Measurements from ENCODE around the gene GAP43.

Gene GAP43, protein sequence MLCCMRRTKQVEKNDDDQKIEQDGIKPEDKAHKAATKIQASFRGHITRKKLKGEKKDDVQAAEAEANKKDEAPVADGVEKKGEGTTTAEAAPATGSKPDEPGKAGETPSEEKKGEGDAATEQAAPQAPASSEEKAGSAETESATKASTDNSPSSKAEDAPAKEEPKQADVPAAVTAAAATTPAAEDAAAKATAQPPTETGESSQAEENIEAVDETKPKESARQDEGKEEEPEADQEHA

DNA sequence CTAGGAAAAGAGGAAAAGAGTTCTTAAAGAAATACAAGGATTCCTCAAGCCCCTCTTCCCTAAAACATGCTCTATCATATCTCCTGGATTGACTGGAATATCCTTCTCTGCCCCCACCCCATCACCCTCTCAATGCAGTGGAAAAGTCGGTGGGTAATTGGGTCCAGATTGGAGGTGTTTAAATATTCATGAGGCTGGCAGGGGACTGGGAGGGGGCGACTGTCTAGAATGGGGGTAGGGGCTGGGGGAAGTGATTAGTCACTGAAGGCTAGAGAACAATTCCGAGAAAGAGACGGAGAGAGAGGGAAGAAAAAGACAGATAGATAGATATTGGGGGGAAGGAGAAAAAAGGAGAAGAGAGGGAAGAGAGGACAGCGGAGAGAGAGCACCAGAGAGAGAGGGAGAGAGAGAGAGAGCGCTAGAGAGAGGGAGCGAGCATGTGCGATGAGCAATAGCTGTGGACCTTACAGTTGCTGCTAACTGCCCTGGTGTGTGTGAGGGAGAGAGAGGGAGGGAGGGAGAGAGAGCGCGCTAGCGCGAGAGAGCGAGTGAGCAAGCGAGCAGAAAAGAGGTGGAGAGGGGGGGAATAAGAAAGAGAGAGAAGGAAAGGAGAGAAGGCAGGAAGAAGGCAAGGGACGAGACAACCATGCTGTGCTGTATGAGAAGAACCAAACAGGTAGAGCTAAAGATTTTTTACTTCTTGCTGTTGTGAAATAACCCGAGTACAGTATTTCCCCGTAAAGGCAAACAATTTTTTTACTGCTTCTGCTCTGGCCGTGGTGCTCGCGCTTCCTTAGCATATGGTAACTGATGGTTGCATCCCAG lies at the start of gene GAP43:
Gene GAP43 (plus strand): TSS at position 467 of the 825 bp plus-strand sequence. CDS start 180 bp downstream, at position 647.
- FAIRE-seq, result no peak
- peak; percentile 10 for DNase-seq (ENCODE audit: insufficient read length, low spot score)

DNA sequence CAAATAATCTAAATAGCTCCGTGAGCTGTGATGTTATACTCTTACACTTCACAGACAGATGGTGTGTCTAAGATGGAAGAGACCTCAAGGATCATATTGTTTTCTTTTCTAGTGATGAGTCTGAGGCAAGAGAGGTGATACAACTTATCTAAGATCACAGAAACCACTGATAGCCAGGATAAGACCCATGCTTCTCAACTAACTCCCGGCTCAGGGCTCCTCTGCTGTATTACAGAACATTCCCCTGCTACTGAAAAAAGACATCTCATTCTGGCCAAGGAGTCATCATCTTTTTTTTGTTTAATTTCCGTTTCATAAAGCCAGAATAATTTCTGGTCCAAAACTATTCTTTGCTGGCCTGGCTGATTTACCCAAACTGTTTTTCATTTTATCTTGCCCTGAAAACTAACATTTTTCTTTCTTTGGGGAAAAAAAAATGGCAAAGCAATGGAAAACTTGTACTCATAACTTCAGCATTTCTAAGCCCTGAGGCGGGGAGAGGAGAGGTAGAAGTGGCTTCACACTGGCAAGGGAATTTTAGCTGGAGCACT lies 46.9 kb upstream of the GAP43 start:
- FAIRE-seq, result no peak
- DNase-seq (ENCODE audit: insufficient read length, low spot score), result no peak

DNA sequence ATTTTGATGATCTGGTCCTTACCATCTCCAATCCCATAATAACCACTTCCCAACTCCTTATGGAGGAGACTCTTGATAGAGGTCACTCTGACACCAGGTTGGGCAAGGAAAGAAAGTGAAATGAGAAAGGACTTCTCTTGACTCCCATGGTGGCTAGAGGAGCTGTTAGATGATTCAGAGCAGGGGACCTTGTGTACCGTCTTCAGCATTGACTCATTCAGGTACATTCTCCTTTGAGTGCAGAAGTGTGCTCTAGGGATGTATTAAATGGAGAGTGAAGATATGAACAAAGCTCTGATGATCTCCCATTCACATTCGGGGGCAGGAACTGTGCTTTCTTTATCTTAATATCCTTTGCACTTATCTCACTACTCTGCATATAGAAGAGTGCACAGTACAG lies 46.3 kb upstream of the GAP43 start:
- DNase-seq (ENCODE audit: insufficient read length, low spot score) (no peak), FAIRE-seq (no peak)

DNA sequence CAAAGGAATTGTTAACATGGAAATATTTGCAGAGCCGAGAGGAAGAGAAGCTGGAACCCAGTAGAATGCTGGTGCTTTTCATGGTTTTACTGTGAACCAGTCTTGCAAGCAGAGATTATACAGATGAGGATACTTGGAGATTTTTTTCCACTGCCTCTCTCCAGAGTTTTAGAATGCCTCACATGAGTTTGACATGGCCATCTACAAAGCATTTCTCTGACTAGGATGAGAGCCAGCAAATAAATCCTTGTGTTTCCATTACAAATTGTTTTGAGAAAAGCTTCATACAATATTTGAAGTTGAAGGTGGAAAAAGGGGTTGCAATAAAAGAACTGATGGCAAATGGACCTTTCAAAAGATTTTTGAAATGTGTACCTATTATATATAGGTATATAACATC lies 45.0 kb upstream of the GAP43 start:
- no peak for FAIRE-seq
- DNase-seq (ENCODE audit: insufficient read length, low spot score), result no peak

DNA sequence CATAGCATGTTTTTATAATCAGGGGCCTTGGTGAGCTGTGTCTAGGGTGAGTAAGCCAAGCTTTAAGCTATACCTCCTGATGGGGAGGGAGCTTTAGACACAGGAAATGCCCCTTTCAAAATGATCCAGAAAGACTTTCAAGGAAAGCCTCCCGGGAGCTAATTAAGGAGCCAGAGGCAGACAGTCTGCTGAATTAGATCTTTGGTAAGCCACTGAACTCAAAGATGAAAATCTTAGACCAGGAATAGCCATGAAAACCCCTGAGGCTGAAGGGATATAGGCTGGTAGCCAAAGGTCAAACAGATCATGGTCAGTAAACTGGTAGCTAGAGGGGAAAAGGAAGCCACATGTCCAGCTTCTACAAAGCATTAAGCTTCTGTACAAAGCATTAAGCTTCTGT lies 42.7 kb upstream of the GAP43 start:
- DNase-seq (ENCODE audit: insufficient read length, low spot score), result no peak

DNA sequence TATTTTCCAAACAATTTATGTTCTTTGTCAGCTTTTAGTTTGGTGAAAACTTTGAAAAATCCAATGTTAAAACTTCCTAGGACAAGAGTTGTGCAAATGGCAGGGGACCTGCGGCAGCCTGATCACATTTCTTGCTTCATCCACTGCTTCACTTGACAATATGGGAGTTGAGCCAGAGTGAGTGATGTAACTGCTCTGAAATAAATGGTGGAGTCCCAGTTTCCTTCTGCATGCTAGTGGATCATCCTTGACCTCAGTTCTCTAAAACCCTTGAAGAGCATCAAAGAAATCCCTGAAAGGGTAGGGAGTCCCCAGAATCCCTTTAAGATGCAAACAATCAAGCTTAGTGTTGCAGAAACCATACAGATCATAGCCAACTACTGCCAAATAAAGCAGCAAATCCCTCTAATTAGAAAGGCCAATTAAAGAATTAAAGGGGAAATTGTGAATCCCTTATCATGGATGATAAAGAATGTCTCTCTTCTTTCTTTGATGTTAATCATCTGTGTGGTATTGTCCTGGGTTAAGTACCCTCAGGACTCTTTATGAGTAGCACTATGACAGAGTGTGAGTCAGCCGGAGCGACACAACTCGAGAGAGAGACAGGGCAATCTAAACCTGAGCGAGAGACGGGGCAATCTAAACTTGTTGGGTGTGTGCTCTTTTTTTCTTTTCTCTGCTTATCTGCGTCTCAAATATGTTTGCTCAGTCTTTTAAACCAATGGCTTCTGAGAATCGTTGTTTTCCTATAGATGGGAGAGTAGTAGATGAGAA lies 41.8 kb upstream of the GAP43 start:
- no peak for FAIRE-seq
- no peak for DNase-seq (ENCODE audit: insufficient read length, low spot score)

More for the DNA sequence above, 42.7 kb upstream of the GAP43 start:
- no peak for FAIRE-seq

DNA sequence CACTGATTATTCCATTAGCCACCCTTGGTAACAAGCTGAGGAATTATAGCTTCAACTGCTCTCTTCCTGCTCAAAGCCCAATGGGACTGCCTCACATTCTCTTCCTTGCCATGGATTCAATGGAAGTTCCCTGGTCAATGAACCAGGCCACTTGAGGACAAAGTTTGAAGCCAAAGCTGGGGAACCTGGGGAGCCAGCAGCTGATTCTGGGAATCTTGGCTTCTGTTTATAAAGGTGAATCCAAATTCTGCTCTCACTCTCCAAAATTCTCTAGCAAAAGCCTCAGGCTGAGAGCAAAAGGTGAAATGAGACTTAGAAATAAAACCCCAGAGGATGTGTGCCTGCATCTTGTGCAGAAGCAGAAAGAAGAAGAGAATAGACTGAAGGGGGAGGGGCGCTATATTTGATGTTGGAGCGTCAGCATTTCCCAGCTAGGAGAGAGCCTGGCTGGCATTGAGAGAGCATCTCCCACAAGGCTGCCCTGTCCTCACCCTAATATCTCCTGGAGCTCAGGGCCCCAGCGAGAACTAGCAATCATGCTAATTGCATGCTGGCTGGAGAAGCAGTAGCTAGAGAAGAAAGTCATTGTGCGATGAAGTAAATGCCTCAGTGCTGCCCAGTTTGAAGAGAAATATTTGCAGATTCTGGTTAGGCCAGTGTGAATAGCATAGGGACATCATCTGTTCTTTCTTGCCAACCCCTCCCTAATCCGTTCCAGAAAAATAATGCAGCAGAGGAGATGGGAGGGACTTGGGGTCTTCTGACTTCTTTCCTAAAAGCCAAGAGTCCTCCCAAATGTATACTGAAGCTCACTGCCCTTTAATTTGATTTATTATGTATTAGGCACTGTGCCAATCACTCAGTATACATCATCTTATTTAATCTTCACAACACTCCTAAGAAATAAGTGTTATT lies 34.9 kb upstream of the GAP43 start:
- DNase-seq (ENCODE audit: insufficient read length, low spot score) (no peak), FAIRE-seq (no peak)

DNA sequence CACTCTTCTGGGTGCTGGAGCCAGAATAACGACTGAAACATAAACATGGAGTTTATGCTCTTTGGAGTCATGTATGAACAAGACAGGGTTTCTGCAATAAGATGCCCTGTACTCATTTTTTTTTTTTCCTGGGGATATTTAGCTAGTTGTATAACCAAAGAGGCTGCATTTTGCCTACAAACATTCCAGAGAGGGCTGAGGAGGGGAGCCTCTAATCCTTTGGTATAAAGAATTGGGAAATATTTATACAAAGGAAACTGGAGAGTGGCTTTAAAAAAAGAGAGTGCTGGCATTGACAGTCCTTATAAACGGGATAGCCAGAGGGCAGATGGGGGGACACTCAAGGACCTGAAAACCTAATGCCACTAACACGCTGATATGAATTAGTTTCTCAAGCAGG lies 32.4 kb upstream of the GAP43 start:
- DNase-seq (ENCODE audit: insufficient read length, low spot score) (no peak), FAIRE-seq (no peak)

DNA sequence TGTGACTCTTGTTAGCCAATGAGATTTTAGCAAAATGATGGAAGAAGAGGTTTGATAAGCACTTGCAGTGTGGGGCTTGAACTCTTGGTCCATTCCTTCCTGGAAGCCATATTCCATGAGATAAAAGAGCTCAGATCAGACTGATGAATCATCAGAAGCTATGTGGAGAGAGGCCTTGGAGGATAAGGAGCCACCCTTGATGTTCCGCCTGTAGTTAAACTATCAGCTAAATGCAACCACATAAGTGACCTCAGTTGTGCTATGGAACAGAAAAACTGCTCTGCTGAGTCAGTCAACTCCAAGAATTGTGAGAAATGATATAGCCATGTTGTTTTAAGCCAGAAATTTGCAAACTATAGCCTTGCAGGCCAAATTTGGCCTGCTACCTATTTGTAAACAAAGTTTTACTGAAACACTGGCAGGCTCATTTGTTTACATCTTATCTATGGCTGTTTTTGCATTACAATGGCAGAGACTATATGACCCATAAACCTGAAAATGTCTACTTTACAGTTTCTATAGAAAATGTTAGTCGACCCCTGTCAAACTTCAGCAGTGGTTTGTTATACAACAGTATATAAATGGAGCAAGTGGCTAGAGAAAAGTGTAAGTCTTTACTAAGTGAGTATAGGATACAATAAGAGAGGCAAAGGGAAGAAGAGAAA lies 27.6 kb upstream of the GAP43 start:
- DNase-seq (ENCODE audit: insufficient read length, low spot score) (no peak), FAIRE-seq (no peak)

DNA sequence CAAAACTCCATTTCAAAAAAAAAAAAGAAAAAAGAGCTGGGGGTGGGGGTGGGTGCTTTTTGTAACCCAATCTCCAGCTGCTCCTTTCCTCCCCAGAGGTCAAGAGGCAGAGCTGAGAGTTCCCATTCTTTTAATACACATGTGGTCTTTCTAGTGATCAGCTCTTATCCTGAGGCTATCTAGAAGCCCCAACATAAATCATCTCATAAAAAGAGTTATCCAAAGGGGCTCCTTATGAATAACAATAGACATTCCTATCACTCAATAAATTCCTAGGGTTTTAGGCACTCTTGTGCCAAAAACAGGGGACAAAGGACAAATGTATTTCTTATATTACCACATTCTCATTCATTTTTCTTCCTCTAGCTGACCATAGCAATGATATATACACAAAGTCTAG lies 25.1 kb upstream of the GAP43 start:
- DNase-seq (ENCODE audit: insufficient read length, low spot score) (no peak), FAIRE-seq (no peak)

DNA sequence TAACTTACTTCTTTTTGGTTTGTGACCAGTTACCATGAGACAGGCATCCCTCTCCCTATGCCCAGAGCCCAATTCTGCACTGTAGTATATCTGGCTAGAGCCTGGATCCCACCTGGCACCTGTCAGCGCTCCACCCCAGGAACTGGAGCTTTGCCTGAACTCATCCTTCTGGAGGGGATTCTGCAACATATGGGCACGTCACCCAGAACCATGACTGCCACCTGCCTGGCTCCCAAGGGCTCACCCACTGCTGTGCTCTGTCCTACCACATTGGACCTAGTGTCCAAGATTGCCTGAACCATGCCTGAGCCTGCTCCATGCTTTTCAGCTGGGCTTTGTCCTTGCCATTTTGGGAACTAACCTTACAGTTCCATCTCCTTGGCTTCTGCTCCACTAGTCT lies 21.1 kb upstream of the GAP43 start:
- DNase-seq (ENCODE audit: insufficient read length, low spot score) (no peak), FAIRE-seq (no peak)

DNA sequence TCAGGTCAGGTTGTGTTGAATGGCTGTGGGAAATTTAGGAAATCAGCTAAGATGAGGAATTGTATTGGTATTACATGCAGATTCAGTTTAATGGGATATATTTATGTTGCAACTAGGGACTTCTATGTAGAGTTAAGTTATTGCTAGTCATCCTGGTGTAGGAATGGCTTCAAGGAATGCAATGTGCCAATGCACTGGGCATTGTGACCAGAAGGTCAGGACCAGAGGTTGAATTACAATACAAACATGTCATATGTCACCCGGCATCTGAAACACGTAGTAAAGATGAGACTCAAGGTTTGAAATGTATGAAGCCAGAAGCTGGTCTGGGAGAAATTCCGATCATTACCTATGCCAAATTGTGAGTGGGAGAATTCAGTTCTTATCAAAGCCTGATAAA lies 11.7 kb upstream of the GAP43 start:
- DNase-seq (ENCODE audit: insufficient read length, low spot score) (no peak), FAIRE-seq (no peak)

DNA sequence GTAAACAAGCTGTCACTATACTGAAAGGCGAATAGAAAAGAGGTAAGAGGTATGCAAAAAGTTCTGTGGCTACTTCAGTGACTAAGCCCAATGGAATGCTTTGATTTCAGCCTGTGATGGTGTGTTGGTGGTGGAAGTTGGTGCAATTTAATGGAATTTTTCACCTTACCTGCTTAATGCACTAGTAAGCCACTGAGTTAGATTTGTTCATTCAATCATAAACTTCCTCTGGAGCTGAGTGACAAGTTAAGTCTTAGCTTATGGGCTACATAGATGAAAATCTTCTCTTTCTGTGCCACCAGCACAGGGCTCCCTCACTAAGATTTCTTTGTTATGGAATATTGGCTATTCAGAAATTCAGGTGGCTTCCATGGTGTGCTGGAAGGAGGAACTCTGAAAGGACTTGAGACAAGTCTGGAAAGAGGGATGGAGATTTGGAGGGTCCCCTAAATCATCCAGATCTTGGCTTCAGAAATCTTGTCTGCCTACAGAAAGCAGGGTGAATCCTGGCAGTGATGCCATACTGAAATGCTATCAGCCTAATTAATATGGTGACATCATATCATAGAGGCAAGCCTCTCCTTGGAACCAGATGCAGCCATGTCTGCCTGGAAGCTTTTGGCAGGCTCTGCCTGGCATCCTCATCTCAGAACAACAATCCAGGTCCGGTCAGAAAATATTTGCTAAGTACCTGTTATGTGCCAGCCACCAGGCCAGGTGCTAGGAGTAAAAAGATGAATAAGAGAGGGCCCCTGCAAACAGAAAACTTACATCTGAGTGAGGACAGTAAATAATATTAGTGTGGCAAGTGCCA lies 8.1 kb upstream of the GAP43 start:
- no peak for DNase-seq (ENCODE audit: insufficient read length, low spot score)

DNA sequence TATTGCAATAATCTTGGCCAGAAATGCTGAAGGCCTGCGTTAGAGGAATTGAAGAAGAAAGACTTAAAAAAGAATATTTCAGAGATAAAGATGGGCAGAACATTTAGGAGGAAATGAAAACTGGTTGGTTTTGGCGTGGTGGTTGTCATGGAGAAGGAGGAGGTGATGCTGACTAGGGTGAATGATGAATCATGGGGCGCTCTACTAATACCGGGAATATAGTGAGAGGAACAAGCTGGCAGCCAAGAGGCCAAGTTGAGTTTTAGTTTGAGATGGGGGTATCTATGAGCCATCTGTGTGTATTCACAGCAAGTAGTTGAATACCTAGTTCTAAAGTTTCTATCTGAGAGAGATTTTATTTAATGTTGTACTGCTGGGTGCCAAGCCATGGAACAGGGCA lies 6.8 kb upstream of the GAP43 start:
- no peak for FAIRE-seq

More for the DNA sequence above, 8.1 kb upstream of the GAP43 start:
- FAIRE-seq, result no peak

DNA sequence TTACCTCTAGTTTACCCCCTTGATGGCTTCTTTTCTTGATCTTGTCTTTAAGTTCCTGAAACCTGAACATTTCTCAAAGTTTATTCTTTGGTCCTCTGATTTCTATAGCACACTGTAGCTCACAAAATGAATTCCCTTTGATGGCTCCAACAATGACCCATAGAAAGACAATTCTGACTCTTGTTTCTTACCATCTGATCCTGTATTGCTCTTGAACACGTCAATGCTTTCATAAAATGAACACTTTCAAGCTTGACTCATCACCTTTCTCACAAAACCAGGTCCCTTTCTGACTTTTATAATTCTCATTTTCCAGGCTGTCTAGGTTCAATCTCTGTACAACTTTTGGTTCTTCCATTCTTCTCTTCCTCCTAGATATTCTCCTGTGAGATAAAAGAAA lies 5.7 kb upstream of the GAP43 start:
- FAIRE-seq, result no peak

More for the DNA sequence above, 6.8 kb upstream of the GAP43 start:
- DNase-seq (ENCODE audit: insufficient read length, low spot score), result no peak

DNA sequence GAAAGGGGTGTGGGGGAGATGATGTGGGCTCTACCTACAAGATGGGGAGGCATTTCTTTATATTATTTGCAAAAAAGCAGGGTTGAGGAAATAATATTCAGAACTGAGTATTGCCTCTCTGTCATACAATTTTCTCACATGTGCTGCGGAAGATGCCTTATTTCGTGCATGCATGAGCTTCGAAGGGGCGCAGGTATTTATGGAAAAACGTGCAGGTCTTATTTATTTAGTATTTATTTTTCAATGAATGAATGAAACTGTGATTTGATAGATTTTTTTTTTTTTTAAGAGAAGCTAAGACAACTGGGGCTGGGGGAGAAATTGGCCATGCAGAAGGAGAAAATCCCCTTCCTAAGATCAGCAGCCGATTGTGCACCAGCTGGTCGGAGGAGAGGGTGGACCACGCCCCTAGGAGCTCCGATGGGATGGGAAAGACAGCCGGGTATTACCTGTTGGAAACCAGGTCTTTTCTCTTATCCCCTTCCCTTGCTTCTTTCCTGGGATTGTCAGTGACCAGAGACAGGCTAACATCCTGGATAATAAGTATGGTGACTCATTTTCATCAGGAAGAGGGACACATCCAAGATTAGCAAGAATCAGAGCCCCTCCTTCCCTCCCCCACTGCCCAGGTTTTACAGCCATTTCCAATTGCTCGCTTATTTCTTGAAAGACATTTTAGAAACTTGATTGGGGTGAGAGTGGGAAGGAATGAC lies 875 bp downstream of the GAP43 start:
- DNase-seq (ENCODE audit: insufficient read length, low spot score) (no peak), FAIRE-seq (no peak)

More for the DNA sequence above, 5.7 kb upstream of the GAP43 start:
- no peak for DNase-seq (ENCODE audit: insufficient read length, low spot score)

DNA sequence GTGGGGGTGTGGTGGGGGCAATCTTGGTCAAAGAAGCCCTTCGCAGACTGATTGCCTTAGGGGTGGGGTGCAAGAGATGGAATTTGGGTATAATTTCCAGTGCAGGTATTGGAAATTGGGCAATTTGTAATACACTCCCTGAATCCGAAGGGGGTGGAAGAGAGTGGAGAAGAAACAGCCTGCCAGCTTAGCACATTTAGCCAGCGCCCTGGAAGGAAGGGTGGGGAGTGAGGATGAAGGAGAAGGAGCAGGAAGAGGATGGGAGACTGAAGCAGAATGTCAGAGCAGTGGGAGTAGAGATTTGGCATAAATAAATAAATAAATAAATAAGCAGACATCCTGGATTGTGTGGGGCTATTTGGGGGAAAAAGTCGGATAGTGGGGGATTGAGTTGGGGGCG lies 1.6 kb downstream of the GAP43 start:
- FAIRE-seq (no peak), DNase-seq (ENCODE audit: insufficient read length, low spot score) (no peak)

DNA sequence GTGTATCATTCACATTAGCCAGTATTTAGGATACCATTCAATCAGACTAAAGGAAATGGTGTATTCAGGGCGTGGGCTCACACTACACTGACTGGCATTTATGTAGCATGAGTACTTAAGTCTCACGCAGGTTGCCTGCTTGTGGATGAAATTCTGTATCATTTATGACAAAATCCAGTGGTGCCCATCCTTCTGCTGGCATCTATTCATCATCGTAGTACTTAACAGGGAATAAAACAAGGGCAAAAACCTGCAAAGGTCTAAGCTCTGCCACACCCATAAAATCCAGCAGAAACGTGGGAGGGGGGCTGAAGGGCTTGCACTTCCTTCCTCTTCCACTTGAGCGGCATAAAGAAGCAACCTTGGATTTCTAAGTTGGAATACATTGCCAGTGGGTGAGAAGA lies 2.7 kb downstream of the GAP43 start:
- no peak for FAIRE-seq
- no peak for DNase-seq (ENCODE audit: insufficient read length, low spot score)
